Measurements from ENCODE around the gene DPYD.

Gene DPYD

DNA sequence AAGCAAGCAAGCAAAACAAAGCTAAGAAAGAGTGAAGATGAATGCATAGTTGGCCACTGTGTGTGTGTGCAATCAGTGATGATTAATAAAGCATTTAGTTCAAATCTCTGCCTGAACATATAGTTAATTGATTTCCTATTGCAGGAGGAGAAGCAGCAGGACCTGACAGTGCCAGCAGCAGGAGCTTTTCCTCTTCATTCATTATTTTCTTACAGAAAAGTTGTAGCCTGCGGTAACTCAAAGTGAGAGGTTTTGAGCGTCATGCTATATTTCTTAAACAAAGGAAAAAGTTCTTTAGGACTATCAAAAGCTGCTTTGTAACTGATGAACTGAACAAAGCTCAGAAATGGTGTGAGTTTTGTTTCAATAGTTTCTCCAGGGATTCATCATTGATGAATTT, 819.3 kb downstream of the DPYD start:
- Histone ChIP-seq H3K9me3 (replicated peaks; ENCODE audit: insufficient read depth, low read length) (no peaks in the 10 kb centered on the region), H3K79me2 (ENCODE audit: low read length) (no peaks in the 10 kb centered on the region), H3K27ac (ENCODE audit: low read length) (no peak overlapping the region), H3K36me3 (replicated peaks; ENCODE audit: insufficient read depth, low read length) (no peaks in the 10 kb centered on the region), H3K9ac (ENCODE audit: low read length) (no peak overlapping the region), H3F3A (ENCODE audit: insufficient read depth, low read length) (no peaks in the 10 kb centered on the region), H3K4me2 (ENCODE audit: low read depth, low read length) (no peak overlapping the region), H3K9me2 (replicated peaks; ENCODE audit: insufficient read depth, low read length) (no peaks in the 10 kb centered on the region), H4K20me1 (ENCODE audit: insufficient read depth, low read length) (no peaks in the 10 kb centered on the region), H3K4me3 (ENCODE audit: low read length) (no peak overlapping the region), H3K27me3 (replicated peaks; ENCODE audit: insufficient read depth, low read length) (no peaks in the 10 kb centered on the region), H2AFZ (ENCODE audit: low read length) (no peak overlapping the region), H3K4me1 (ENCODE audit: low read length) (no peaks in the 10 kb centered on the region)
- TF ChIP-seq, protein P1, sequence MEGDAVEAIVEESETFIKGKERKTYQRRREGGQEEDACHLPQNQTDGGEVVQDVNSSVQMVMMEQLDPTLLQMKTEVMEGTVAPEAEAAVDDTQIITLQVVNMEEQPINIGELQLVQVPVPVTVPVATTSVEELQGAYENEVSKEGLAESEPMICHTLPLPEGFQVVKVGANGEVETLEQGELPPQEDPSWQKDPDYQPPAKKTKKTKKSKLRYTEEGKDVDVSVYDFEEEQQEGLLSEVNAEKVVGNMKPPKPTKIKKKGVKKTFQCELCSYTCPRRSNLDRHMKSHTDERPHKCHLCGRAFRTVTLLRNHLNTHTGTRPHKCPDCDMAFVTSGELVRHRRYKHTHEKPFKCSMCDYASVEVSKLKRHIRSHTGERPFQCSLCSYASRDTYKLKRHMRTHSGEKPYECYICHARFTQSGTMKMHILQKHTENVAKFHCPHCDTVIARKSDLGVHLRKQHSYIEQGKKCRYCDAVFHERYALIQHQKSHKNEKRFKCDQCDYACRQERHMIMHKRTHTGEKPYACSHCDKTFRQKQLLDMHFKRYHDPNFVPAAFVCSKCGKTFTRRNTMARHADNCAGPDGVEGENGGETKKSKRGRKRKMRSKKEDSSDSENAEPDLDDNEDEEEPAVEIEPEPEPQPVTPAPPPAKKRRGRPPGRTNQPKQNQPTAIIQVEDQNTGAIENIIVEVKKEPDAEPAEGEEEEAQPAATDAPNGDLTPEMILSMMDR (IDR thresholded peaks at IDR 0.05; ENCODE audit: low read length) = no peak
- TF ChIP-seq EZH2phosphoT487 (IDR thresholded peaks at IDR 0.05; ENCODE audit: low read length) (no peak), EZH2 (optimal IDR thresholded peaks at IDR 0.05; ENCODE audit: low read depth, low read length) (no peak)
- DNase-seq = no peak

DNA sequence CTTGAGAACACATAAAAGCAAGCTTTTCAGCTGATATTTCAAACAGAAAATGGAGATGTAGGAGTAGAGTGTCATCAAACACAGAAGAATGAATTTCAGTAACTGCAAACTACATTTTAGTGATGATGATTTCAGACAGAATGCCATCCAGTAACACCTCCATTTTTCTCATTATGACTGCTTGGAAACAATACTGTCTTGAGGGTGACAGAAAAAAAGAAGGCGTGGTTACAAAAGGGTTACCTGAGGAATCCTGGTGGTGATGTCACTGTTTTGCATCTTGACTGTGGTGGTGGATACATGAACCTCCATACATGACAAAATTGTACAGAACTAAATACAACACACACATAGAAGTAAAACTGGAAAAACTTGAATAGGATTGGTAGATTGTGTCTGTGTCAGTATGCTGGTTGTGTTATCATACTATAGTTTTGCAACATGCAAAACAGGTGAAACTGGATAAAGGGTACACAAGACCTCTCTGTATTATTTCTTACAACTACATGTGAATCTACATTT, 823.4 kb downstream of the DPYD start:
- no peak for DNase-seq
- TF ChIP-seq EZH2 (optimal IDR thresholded peaks at IDR 0.05; ENCODE audit: low read depth, low read length) (no peak), EZH2phosphoT487 (IDR thresholded peaks at IDR 0.05; ENCODE audit: low read length) (no peak)
- TF ChIP-seq, protein P1 (IDR thresholded peaks at IDR 0.05; ENCODE audit: low read length) = no peak
- no peak overlapping the region for H3K4me2 ChIP-seq (ENCODE audit: low read depth, low read length)
- no peaks in the 10 kb centered on the region for H3F3A ChIP-seq (ENCODE audit: insufficient read depth, low read length)
- no peaks in the 10 kb centered on the region for H3K79me2 ChIP-seq (ENCODE audit: low read length)
- H3K9me3 ChIP-seq (replicated peaks; ENCODE audit: insufficient read depth, low read length) = no peaks in the 10 kb centered on the region
- H3K36me3 ChIP-seq (replicated peaks; ENCODE audit: insufficient read depth, low read length) = no peaks in the 10 kb centered on the region
- no peaks in the 10 kb centered on the region for H4K20me1 ChIP-seq (ENCODE audit: insufficient read depth, low read length)
- H3K27ac ChIP-seq (ENCODE audit: low read length) = no peak overlapping the region
- no peak overlapping the region for H3K9ac ChIP-seq (ENCODE audit: low read length)
- H3K9me2 ChIP-seq (replicated peaks; ENCODE audit: insufficient read depth, low read length) = no peaks in the 10 kb centered on the region
- no peak overlapping the region for H2AFZ ChIP-seq (ENCODE audit: low read length)
- no peaks in the 10 kb centered on the region for H3K27me3 ChIP-seq (replicated peaks; ENCODE audit: insufficient read depth, low read length)
- H3K4me1 ChIP-seq (ENCODE audit: low read length) = no peaks in the 10 kb centered on the region
- H3K4me3 ChIP-seq (ENCODE audit: low read length) = no peak overlapping the region

DNA sequence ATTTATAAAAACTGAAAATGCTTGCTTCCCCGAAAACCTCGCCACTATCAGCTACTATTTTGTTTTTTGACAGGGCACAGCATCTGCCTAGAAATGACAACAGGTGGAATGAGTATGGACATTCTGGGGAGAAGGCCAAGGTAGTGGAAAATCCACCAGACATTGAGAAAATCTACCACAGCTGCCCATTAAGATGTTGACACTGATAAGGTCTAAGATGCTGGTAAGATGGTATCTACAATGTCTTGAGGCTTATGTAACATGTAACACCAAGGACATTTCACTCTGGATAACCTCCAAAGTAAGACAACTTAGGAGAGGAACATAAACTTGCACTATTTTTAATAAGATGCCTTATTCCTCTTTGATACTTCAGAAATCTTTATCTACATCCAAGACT, 825.1 kb downstream of the DPYD start:
- Histone ChIP-seq H4K20me1 (ENCODE audit: insufficient read depth, low read length) (no peaks in the 10 kb centered on the region), H3K27ac (ENCODE audit: low read length) (no peak overlapping the region), H3K79me2 (ENCODE audit: low read length) (no peaks in the 10 kb centered on the region), H3K4me2 (ENCODE audit: low read depth, low read length) (no peak overlapping the region), H3K27me3 (replicated peaks; ENCODE audit: insufficient read depth, low read length) (no peaks in the 10 kb centered on the region), H3K9me2 (replicated peaks; ENCODE audit: insufficient read depth, low read length) (no peaks in the 10 kb centered on the region), H3K9ac (ENCODE audit: low read length) (no peak overlapping the region), H3K36me3 (replicated peaks; ENCODE audit: insufficient read depth, low read length) (no peaks in the 10 kb centered on the region), H3K4me3 (ENCODE audit: low read length) (no peak overlapping the region), H3K4me1 (ENCODE audit: low read length) (no peaks in the 10 kb centered on the region), H2AFZ (ENCODE audit: low read length) (no peak overlapping the region), H3K9me3 (replicated peaks; ENCODE audit: insufficient read depth, low read length) (no peaks in the 10 kb centered on the region), H3F3A (ENCODE audit: insufficient read depth, low read length) (no peaks in the 10 kb centered on the region)
- no peak for DNase-seq
- TF ChIP-seq EZH2 (optimal IDR thresholded peaks at IDR 0.05; ENCODE audit: low read depth, low read length) (no peak), EZH2phosphoT487 (IDR thresholded peaks at IDR 0.05; ENCODE audit: low read length) (no peak)
- TF ChIP-seq, protein P1 (IDR thresholded peaks at IDR 0.05; ENCODE audit: low read length) = no peak
